HepG2 (cell line): ENCODE measurements around the gene RGL3. TPM values are rescaled to one million over a fixed set of nuclear protein-coding genes. Genes with fewer than 3 reads are reported as not detected.

Experiments used
- HDAC2 ChIP-seq: sonication (generic); formaldehyde crosslinking; IDR thresholded peaks from 2 replicates; pipeline ENCODE4 v1.4.0; 2020; ENCODE audit warnings: missing genetic modification reagents
- MAFF ChIP-seq: IDR thresholded peaks from 2 replicates; pipeline ENCODE4 v1.6.1; 2011; ENCODE audit warnings: low read depth, low read length, improper control_type of control experiment
- NFKB2 ChIP-seq: sonication (generic); formaldehyde crosslinking; IDR thresholded peaks from 2 replicates; pipeline ENCODE4 v1.4.0; 2020; ENCODE audit warnings: missing genetic modification reagents, borderline replicate concordance
- NR2F2 ChIP-seq: IDR thresholded peaks from 2 replicates; pipeline ENCODE4 v1.6.1; 2012; ENCODE audit warnings: low read depth, inconsistent platforms, borderline replicate concordance
- SATB2 ChIP-seq: sonication (generic); formaldehyde crosslinking; IDR thresholded peaks from 2 replicates; pipeline ENCODE4 v1.5.0; 2020; ENCODE audit warnings: missing genetic modification reagents
- SIN3B ChIP-seq: fragments of 150-350 bp; IDR thresholded peaks from 2 replicates; pipeline ENCODE4 v1.6.1; 2014; ENCODE audit warnings: low read length
- TBX2 ChIP-seq: sonication (generic); formaldehyde crosslinking; IDR thresholded peaks from 2 replicates; pipeline ENCODE4 v1.5.0; 2020; ENCODE audit warnings: missing genetic modification reagents, mild to moderate bottlenecking, borderline replicate concordance
- ZNF121 ChIP-seq: sonication (generic); formaldehyde crosslinking; IDR thresholded peaks from 2 replicates; pipeline ENCODE4 v1.5.0; 2020; ENCODE audit warnings: mild to moderate bottlenecking, missing genetic modification reagents
- ZNF20 ChIP-seq: sonication (generic); formaldehyde crosslinking; IDR thresholded peaks from 2 replicates; pipeline ENCODE4 v1.4.0; 2020; ENCODE audit warnings: mild to moderate bottlenecking, moderate library complexity, missing genetic modification reagents
- ZNF44 ChIP-seq: sonication (generic); formaldehyde crosslinking; IDR thresholded peaks from 2 replicates; pipeline ENCODE4 v1.5.1; 2020; ENCODE audit warnings: mild to moderate bottlenecking, missing genetic modification reagents
- ZNF703 ChIP-seq: sonication (generic); formaldehyde crosslinking; IDR thresholded peaks from 2 replicates; pipeline ENCODE4 v1.5.1; 2020; ENCODE audit warnings: missing genetic modification reagents, mild to moderate bottlenecking, moderate library complexity, borderline replicate concordance
- polyA plus RNA-seq, 8 experiments: library from polyadenylated mRNA; depleted of rRNA in 3 of 8; stranded (reverse) in 7 of 8; unstranded in 1 of 8; fragments of >200 nt; fragmentation: Illumina TruSeq in 4 of 8; extraction: Trizol in 4 of 8; gene quantifications; 2 replicates each; pipeline versions ENCODE4 v1.2.1 to v1.2.3, GENCODE V29; 2011 to 2016; ENCODE audit warnings: low read depth in 4 of 8, missing spikeins in 1 of 8, mixed read lengths in 1 of 8; ENCODE audit not compliant: insufficient read depth in 1 of 8
- total RNA-seq, 5 experiments: library from RNA; depleted of rRNA; stranded (reverse); fragments of >200 nt; fragmentation: Illumina TruSeq; extraction: Trizol; gene quantifications; 2 replicates each; pipeline ENCODE4 v1.2.3, GENCODE V29; 2016; ENCODE audit warnings: low read depth in 1 of 5
- TF ChIP-seq, protein P1 (sequence below): sonication (generic); formaldehyde crosslinking; IDR thresholded peaks from 2 replicates; pipeline ENCODE4 v1.4.0; 2020; ENCODE audit warnings: mild to moderate bottlenecking, missing genetic modification reagents
- TF ChIP-seq, protein P2 (sequence below): sonication (generic); formaldehyde crosslinking; IDR thresholded peaks from 2 replicates; pipeline ENCODE4 v1.4.0; 2020; ENCODE audit warnings: low read depth, missing genetic modification reagents
- TF ChIP-seq, protein P3 (sequence below): sonication (generic); formaldehyde crosslinking; IDR thresholded peaks from 2 replicates; pipeline ENCODE4 v1.4.0; 2020; ENCODE audit warnings: missing genetic modification reagents, mild to moderate bottlenecking, borderline replicate concordance
- TF ChIP-seq, protein P4 (sequence below): fragments of 450-650 bp; IDR thresholded peaks from 2 replicates; pipeline ENCODE4 v1.6.1; 2016
- TF ChIP-seq, protein P5 (sequence below): sonication (generic); formaldehyde crosslinking; IDR thresholded peaks from 2 replicates; pipeline ENCODE4 v1.5.1; 2020; ENCODE audit warnings: missing genetic modification reagents, mild to moderate bottlenecking, borderline replicate concordance

RGL3 gene
- total and polyA plus RNA-seq, 2 of the 13 experiments (the other 11 are each of a cell fraction or from before 2014, with no cell fraction given) = 4.2 to 7.6 TPM

DNA sequence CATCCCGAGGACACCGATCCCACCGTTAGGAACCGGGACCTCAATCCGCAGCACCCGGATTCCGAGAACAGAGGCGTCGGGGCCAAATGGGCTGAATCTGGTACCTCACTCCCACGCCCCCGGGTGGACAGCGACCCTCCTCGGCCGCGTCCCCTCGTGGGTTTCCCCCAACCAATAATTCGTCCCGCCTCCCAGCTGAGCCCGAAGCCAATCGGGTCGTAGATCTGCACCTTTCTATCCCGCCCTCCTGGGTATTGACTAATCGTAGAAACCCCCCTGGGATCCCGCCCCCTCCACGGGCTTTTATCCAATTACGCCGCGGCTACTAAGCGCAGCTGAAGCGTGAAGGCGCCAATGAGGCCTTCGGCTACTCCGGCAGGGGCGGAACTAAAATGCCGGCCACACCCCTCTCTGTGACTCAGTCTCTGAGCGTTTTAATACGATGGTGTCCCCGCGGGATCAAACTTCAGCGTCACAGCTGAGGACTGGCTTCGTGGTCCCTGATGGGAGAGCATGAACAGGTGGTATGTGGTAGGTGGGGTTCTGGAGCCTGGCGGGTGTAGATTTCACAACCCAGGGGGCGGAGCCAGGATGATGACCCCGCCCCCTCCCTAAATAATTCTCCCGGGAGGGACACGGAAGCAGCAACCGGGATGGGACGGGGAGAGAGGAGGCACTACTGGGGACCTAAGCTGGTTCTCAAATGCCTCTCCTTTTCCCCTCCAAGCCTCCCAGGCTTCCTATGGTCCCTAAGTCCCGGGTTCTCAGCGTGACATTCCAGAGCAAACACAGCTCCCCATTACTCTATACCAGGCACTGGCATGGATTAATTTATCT lies 72.8 kb downstream of the RGL3 start, which contains the start of the genes CCDC159 and TMEM205 (continued):
- TF ChIP-seq SIN3B (no peak), HDAC2 (CRISPR knock-in tag) (no peak), NR2F2 (no peak), SATB2 (CRISPR knock-in tag) (no peak), NFKB2 (CRISPR knock-in tag) (0 out of 2 replicates have a peak, but pooled peaks have one; percentile 12), ZNF121 (CRISPR knock-in tag) (no peak), ZNF44 (CRISPR knock-in tag) (no peak), ZNF20 (CRISPR knock-in tag) (no peak), TBX2 (CRISPR knock-in tag) (no peak), ZNF703 (no peak), MAFF (no peak)
- TF ChIP-seq, protein P1, sequence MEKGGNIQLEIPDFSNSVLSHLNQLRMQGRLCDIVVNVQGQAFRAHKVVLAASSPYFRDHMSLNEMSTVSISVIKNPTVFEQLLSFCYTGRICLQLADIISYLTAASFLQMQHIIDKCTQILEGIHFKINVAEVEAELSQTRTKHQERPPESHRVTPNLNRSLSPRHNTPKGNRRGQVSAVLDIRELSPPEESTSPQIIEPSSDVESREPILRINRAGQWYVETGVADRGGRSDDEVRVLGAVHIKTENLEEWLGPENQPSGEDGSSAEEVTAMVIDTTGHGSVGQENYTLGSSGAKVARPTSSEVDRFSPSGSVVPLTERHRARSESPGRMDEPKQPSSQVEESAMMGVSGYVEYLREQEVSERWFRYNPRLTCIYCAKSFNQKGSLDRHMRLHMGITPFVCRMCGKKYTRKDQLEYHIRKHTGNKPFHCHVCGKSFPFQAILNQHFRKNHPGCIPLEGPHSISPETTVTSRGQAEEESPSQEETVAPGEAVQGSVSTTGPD (CRISPR knock-in tag) = no peak
- TF ChIP-seq, protein P2, sequence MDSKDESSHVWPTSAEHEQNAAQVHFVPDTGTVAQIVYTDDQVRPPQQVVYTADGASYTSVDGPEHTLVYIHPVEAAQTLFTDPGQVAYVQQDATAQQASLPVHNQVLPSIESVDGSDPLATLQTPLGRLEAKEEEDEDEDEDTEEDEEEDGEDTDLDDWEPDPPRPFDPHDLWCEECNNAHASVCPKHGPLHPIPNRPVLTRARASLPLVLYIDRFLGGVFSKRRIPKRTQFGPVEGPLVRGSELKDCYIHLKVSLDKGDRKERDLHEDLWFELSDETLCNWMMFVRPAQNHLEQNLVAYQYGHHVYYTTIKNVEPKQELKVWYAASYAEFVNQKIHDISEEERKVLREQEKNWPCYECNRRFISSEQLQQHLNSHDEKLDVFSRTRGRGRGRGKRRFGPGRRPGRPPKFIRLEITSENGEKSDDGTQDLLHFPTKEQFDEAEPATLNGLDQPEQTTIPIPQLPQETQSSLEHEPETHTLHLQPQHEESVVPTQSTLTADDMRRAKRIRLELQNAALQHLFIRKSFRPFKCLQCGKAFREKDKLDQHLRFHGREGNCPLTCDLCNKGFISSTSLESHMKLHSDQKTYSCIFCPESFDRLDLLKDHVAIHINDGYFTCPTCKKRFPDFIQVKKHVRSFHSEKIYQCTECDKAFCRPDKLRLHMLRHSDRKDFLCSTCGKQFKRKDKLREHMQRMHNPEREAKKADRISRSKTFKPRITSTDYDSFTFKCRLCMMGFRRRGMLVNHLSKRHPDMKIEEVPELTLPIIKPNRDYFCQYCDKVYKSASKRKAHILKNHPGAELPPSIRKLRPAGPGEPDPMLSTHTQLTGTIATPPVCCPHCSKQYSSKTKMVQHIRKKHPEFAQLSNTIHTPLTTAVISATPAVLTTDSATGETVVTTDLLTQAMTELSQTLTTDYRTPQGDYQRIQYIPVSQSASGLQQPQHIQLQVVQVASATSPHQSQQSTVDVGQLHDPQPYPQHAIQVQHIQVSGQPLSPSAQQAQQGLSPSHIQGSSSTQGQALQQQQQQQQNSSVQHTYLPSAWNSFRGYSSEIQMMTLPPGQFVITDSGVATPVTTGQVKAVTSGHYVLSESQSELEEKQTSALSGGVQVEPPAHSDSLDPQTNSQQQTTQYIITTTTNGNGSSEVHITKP (CRISPR knock-in tag) = no peak
- TF ChIP-seq, protein P3, sequence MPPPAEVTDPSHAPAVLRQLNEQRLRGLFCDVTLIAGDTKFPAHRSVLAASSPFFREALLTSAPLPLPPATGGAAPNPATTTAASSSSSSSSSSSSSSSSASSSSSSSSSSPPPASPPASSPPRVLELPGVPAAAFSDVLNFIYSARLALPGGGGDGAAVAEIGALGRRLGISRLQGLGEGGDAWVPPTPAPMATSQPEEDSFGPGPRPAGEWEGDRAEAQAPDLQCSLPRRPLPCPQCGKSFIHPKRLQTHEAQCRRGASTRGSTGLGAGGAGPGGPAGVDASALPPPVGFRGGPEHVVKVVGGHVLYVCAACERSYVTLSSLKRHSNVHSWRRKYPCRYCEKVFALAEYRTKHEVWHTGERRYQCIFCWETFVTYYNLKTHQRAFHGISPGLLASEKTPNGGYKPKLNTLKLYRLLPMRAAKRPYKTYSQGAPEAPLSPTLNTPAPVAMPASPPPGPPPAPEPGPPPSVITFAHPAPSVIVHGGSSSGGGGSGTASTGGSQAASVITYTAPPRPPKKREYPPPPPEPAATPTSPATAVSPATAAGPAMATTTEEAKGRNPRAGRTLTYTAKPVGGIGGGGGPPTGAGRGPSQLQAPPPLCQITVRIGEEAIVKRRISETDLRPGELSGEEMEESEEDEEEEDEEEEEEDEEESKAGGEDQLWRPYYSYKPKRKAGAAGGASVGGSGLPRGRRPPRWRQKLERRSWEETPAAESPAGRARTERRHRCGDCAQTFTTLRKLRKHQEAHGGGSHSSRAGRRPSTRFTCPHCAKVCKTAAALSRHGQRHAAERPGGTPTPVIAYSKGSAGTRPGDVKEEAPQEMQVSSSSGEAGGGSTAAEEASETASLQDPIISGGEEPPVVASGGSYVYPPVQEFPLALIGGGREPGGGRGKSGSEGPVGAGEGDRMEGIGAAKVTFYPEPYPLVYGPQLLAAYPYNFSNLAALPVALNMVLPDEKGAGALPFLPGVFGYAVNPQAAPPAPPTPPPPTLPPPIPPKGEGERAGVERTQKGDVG = no peak
- TF ChIP-seq, protein P4, sequence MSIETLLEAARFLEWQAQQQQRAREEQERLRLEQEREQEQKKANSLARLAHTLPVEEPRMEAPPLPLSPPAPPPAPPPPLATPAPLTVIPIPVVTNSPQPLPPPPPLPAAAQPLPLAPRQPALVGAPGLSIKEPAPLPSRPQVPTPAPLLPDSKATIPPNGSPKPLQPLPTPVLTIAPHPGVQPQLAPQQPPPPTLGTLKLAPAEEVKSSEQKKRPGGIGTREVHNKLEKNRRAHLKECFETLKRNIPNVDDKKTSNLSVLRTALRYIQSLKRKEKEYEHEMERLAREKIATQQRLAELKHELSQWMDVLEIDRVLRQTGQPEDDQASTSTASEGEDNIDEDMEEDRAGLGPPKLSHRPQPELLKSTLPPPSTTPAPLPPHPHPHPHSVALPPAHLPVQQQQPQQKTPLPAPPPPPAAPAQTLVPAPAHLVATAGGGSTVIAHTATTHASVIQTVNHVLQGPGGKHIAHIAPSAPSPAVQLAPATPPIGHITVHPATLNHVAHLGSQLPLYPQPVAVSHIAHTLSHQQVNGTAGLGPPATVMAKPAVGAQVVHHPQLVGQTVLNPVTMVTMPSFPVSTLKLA = no peak
- TF ChIP-seq, protein P5, sequence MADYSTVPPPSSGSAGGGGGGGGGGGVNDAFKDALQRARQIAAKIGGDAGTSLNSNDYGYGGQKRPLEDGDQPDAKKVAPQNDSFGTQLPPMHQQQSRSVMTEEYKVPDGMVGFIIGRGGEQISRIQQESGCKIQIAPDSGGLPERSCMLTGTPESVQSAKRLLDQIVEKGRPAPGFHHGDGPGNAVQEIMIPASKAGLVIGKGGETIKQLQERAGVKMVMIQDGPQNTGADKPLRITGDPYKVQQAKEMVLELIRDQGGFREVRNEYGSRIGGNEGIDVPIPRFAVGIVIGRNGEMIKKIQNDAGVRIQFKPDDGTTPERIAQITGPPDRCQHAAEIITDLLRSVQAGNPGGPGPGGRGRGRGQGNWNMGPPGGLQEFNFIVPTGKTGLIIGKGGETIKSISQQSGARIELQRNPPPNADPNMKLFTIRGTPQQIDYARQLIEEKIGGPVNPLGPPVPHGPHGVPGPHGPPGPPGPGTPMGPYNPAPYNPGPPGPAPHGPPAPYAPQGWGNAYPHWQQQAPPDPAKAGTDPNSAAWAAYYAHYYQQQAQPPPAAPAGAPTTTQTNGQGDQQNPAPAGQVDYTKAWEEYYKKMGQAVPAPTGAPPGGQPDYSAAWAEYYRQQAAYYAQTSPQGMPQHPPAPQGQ (CRISPR knock-in tag) = no peak
